Dermis blood vessel endothelial cell (primary cell): ENCODE data around the gene ZNF132. TPM values are rescaled to one million over a fixed set of nuclear protein-coding genes. Genes with fewer than 3 reads are reported as not detected.
"Not testable (repeated sequence)": the region's sequence is repeated elsewhere in the genome, so short reads cannot be mapped to it uniquely, and the experiment has no call there.

ENCODE experiments used
- DNase-seq: peaks from one replicate; pipeline ENCODE4 v3.0.0; 2010
- total RNA-seq: library from RNA; depleted of rRNA; stranded (reverse); fragments of >200 nt; gene quantifications from 2 replicates; pipeline ENCODE4 v1.2.3, GENCODE V29; 2014

The ZNF132 gene
- total RNA-seq, 1 donor from 2014 or later: 7.5 TPM

DNA sequence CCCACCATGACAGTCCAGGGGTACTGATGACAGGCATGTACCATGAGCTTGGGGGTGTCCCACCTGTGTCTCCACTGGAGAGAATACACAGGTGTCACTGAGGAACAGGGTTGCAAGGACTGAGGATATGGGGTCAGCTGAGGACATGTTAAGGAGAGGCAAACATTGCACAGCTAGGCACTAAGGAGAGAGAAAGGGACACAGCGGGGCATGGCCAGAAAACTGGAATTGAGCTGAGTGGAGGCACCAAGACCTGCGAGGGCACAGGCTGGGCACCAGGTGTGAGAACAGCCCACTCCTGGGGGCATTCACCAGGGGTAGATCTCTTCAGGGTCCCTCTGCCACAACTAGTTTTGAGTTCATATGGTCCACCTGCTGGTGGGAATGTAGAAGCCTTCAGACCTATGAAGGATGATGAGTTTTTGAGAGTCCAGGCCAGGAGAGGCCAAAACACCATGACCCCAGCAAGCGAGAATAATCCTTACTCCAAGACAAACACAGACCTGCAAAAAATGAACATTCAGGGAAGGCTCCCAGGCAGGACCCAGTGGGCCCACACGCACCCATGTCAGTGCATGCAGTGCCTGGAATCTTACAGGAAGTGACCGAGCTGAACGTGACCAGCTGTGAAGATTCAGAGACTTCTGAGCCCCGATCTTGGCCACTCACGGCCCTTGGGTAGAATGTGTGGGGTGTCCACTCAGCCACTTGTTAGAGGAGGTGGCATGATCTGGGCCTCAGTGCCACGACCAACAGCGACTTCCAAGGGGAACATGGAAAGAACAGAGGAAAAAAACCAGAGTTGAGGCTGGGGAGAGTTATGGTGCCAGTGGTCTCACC is 32.9 kb downstream of the ZNF132 start:
- peak; percentile 33 for DNase-seq

DNA sequence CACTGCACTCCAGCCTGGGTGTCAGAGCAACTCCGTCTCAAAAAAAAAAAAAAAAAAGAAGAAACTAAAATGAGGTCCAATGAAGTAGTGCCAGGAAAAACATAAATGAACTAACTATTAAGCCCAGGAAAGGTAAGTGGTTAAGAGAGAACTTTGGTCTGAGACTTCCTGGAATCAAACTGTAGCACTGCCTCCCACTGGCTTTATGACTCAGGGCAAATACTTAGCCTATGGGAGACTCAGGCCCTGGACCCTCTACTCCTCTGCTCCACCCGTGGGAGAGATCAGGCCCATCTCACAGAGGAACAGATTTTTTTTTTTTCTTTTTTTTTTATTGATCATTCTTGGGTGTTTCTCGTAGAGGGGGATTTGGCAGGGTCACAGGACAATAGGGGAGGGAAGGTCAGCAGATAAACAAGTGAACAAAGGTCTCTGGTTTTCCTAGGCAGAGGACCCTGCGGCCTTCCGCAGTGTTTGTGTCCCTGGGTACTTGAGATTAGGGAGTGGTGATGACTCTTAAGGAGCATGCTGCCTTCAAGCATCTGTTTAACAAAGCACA is 36.0 kb downstream of the ZNF132 start:
- DNase-seq: not testable (repeated sequence)

DNA sequence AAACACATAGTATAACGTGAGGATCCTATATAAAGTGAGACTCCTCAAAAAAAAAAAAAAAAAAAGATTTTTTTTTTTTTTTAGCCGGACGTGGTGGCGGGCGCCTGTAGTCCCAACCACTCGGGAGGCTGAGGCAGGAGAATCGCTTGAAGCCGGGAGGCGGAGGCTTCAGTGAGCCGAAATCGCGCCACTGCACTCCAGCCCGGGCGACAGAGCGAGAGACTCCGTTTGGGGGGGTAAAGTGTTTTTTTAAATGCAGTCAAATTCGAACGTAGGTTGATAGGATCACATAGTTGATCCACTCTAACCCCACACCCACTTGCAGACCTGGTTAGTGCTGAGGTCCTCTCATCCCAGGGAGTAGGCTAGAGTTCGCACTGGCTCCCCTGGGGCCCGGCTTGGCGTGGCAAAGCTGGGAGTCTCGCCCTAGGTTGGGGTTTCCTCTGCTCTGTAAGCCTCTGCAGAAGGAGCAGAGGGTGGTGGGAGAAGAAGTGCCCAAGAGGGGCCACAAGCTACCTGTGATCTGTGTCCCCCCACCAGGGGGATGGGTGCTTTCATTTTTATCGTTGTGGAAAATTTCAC is 38.0 kb downstream of the ZNF132 start:
- no peak for DNase-seq

DNA sequence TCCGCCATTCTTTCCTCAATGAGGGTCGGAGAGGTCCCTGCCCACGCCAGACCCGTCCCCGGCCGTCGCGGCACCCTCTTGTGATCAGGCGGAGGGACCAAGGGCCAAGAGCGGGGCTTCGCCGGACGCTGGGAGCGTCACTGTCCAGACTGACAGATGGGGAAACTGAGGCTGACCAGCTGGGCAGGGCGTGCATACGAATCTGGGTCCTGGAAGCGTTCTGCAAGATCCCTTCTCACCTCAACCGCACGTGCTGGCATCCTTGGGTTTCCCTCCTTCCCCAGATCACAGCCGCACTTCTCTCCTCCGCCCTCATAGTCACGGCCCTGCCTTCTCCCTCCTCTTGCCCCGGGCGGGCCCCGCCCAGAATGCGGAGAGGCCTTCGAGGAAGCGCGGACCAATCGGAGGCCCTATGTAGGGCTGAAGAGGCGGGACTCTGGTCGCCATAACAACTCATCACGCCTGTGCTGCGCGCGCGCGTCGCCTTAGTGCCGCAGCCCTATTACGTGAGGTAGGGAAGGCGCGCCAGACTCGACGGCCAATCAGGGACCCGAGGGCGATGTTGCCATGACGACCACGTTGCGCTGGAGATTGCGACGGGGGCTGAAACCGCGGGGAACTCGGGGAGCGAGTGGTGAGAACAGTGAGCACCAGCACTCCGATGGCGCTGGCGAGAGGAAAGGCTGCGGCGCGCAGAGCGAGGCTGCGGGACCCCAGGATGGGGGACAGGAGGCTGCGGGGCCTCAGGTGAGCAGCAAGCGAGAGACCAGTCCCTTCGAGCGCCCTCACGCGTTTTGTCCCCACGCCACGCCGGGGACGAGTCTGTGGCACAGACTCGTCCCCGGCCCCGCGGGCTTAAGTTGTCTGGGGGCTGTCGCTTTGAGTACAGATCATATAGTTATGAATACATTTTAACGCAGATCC is 38.8 kb downstream of the ZNF132 start:
- peak; percentile 100 for DNase-seq

DNA sequence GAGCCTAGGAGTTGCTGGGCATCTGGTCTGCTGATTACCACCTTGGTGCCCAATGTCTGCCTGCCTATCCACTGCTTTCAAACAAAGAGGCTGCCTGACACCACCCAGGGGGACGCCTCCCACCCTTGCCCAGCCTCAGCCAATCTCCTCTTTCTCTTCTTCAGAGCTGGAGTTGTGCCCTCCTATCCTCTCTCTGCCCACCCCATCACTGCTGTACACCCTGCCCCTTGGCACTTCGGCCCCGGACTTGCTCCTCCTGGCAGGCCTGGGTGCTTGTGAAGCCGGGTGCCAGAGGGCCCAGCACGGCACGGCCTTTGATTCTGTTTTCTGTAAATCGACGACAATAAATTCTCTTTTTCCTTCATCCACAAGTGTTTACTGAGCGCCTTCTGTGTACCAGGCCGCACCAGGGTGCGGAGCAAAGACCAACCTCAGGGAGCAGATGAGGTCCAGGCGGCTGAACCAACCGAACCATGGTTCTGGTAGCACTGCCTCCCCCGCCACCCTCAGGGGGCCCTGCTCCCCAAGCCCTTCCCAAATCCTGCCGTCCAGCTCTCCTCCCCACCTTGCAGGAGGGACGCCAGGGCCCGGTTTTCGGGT is 39.5 kb downstream of the ZNF132 start:
- DNase-seq: no peak

DNA sequence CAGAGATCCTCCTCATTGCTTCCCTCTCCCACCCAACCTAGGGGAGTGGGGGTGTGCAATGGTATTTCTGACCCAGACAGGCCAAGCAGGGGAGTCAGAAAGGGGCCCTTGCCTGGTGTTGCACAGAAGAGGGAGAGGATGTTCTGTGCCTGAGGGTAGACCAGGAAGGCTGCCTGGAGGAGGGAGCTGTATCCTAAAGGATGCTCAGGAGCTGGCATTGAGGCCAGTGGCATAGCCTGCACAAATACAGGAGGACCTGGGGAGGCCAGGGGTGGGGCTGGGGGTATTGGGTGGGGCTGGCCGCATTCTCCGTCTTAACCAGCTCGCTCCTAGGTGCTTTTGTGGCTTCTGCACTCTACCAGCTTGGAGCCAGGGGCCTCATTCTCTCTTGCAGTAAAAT is 40.0 kb downstream of the ZNF132 start:
- DNase-seq: no peak

DNA sequence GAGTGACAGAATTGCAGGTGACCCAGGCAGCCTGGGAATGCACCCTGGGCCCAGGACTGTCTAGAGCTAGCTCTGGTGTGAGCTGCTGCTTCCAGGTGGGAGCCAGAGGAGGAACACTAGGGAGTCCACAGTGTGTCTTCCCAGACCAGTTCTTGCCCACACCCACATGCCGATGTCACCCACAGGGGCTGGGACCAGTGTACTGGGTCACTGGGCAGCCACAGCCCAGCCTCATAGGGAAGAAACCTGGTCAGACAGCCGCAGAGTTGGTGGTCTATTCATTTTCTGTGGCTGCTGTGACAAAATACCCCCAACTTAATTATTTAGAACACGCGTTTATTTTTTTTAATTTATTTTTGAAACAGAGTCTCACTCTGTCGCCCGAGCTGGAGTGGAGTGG is 41.4 kb downstream of the ZNF132 start:
- DNase-seq: no peak

DNA sequence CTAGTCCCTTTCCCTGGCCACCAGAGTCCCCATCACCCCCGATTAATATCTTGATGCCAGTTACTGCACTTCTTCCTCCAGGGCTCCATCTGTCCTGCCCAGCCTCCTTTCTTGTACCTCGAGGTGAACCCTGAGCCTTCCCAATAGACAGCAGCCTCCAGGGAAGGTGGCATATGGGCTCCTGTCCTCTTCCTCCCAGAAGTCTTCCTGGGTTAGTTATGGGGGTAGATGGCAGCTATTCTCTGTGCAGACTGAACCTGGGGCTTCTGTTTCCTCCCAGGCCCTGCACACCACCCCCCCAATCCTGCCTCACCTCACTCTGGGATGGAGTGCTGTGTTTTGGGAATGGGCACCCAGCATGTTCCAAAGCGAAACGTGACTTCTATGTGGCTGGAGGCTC is 41.9 kb downstream of the ZNF132 start:
- no peak for DNase-seq

DNA sequence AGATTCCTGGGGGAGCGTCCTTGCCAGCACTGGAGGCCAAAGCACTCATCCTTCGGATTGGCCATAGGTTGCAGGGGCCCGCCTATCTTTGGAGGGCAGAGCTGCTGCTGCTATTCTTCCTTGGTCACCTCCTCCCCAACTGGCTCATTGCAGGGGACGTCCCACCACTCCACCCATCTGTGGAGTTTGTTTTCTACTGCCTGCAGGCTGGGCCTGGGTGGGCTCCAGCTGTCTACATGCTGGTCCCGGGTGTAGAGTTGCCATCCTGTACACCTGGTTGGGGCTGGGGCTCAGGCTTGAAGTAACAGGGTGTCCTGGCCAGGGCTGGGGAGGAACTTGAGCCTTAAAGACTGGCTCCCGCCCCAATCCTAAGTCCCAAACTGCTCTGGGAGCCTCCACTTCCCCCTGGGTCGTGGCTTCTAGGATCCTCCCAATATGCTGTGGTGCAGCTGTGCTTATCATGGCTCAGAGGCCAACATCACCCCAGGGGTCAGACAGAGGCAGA is 42.4 kb downstream of the ZNF132 start:
- DNase-seq: no peak

DNA sequence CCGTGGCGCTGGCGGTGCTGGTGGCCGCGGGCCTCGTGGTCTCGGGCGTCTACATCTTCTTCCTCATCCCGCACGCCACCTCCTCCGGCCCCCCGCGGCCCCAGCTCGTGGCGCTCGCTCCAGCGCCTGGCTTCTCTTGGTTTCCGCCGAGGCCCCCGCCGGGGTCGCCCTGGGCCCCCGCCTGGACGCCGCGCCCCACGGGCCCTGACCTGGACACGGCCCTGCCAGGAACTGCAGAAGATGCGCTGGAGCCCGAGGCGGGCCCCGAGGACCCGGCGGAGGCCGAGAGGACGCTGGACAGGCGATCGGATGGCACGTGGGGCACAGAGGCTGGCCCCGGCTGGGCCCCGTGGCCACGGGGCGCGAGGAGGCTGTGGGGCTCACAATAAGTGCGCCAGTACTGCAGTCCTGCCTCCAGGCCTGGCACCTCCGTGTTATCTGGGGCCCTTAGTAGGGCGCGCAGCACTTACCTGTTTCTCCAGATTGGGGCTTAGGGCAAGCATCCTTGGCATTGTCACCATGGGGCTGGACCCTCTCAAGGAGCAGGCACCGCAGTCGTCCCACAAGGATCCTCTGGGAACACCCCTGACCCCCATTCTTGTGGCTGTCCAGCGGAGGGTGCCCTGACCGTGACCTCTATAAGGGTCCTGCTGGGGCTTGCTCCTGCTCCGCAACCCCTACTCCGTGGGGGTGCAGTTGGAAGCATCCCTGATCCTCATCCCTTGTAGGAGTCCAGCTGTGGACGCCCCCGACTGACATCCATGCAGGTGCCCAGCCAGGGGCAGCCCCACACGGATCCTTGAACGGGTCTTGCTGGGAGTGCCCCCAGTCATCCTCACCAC is 43.0 kb downstream of the ZNF132 start:
- no peak for DNase-seq

DNA sequence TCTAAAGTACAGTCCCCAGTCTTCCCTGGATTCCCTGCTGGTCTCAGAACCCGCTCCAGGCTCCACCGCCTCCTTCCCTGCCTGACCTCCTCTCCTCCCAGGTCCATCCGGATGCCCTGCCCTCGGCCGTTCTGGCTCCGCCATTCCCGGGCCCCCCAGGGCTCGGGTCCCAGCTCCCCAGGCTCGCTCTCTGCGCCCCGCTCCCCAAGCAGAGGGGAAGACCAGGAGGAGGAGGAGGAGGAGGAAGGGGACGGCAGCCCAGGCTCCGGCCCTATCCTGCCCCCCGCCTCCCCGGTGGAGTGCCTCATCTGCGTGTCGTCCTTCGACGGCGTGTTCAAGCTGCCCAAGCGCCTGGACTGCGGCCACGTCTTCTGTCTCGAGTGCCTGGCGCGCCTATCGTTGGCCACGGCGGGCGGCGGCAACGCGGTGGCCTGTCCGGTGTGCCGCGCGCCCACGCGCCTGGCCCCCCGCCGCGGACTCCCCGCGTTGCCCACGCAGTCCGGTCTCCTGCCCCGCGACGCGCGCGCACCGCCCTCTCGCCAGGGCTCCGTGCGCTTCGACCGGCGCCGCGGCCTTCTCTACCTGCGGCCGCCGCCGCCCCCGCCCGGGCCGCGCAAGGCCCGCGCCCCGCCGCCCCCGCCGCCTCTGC is 43.9 kb downstream of the ZNF132 start:
- DNase-seq: no peak

DNA sequence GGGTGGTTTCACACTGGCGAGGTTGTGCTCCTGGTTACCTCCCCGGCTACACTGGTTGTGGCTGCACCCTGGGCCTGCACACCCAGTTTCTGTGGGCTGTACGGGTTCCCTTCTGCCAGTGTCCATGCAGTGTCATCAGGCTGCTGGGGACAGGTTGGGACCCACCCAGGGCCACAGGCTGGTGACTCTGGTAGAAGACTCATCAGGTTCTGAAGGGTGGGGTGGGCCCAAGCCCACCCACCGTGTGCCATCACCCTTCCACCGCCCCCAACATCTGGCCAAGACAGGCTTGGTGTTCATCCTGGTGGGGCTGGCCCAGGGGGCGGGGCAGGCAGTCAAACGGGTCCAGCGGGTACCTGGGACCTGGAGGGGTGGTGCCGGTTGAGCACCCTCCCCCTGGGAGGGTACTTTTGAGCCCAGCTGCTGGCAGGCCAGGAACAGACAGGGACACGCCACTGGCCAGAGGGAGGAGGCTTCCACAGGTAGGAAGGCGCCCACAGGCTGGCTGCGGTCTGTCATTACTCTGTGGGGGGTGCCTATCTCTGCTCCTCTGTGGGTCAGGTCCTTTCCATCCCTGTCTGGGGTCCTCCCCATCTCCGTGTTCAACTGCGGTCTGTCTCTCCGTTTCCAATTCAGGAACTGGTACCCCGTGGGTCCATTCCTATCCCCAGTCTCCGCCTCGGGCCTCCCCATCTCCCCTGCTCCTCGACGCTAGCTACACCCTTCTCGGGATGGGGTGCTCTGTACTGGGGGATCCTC is 44.6 kb downstream of the ZNF132 start, which contains the start of gene RNF225:
Gene RNF225, plus strand, starts transcription at position 437 of the 759 bp plus-strand sequence. CDS start 434 bp downstream, outside the sequence.
- DNase-seq: no peak

DNA sequence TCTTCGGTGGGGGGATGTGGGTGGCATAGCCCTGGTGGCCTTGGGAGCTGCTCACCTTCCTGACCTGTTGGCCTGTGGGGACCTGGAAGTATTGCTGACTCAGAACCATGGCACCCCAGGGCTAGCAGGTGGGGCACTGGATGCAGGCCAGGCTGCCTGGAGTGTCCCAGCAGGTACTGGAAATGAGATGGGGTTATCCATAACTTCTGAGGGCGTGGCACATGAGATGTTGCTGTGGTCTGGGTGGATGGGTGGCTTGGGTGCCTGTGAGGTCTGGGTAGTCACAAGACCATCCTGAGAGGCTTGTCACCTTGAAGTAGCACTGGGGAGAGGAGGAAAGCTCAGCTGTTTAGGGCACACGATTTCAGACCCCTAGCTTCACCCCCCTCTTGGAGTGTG is 45.1 kb downstream of the ZNF132 start:
- DNase-seq: no peak

DNA sequence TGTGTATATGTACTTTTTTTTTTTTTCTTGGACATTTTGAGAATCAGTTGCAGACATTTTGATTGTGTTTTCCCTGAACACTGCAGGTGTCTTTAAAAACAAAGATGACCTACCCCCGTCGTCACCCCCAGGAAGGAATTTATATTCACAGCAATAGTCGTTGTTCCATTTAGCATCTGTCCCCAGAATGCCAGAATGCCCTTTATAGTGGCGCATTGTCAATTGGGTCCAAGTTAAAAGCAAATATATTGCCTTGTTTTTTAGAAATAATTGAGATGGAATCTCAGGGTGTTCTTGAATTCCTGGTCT is 46.3 kb downstream of the ZNF132 start:
- no peak for DNase-seq

DNA sequence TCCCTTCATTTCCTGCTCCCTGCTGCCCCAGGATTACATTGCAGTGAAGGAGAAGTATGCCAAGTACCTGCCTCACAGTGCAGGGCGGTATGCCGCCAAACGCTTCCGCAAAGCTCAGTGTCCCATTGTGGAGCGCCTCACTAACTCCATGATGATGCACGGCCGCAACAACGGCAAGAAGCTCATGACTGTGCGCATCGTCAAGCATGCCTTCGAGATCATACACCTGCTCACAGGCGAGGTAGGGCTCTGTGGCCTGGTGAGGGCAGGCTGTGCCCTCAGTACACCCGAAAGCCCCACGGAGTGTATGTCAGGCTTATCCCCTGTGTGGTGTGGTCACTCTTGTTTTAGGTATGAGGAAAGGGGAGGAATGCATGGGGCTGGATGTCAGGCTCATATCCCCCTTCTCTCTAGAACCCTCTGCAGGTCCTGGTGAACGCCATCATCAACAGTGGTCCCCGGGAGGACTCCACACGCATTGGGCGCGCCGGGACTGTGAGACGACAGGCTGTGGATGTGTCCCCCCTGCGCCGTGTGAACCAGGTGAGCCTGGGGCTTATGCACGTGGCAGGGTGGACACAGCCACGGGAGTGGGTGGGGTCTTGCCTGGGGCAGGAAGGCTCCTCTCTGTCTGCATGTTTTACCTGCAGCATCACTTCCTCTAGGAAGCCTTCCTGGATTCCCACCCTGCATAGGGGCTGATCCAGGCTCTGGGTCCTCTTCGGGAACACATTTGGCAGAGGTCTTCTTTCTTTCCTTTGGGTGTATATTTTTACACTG is 46.8 kb downstream of the ZNF132 start:
- no peak for DNase-seq

DNA sequence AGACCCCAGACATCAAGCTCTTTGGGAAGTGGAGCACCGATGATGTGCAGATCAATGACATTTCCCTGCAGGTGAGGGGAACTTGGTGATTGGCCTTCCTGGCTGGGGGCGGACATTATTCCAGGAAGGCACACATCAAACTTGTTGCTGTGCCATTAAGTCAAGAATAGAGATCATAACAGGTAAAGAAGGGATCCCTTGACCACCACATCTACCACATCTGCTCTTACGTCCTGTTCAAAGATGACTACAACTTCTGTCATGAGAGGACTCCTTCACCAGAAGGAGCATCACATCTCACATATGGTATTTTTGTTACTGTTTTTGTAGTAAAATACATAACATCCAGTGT is 51.8 kb downstream of the ZNF132 start:
- DNase-seq: no peak

DNA sequence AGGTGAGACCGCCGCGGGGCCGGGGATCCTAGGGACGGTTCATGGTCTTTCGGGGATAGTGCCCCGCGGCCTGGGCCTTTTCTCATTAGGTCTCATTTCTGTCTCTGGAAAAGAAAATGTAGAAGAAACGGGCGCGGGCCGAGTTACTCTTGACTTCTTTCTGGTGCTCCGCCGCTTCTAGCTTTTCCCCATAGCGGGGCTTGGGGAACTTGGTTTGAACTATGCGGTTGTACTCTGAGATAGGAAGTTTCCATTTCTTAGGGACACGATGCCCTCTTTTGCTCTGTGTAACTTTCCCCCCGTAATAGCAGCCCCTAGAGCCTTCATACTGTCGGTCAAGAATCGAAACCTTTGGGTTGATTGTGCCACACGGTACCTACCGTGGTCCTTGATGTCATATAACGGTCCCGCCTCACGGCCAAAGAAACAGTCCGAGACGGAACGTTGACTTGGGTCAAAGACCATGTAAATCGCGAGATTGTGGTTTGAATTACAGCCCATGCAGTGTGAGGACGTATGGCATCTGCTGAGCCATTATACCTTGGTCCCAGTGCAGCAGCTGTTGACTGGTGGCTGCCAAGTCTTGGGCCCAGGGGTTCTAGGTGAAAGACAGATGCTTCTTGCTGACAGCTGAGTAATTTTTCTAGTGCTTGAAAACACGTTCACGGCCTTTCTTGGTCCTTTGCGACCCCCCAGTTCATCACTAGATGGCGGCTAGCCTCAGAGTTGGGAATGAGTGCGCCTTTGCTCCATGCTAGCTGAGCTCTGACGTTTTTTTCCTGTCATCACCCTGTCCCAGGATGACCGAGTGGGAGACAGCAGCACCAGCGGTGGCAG is 52.4 kb downstream of the ZNF132 start:
- DNase-seq: no peak

DNA sequence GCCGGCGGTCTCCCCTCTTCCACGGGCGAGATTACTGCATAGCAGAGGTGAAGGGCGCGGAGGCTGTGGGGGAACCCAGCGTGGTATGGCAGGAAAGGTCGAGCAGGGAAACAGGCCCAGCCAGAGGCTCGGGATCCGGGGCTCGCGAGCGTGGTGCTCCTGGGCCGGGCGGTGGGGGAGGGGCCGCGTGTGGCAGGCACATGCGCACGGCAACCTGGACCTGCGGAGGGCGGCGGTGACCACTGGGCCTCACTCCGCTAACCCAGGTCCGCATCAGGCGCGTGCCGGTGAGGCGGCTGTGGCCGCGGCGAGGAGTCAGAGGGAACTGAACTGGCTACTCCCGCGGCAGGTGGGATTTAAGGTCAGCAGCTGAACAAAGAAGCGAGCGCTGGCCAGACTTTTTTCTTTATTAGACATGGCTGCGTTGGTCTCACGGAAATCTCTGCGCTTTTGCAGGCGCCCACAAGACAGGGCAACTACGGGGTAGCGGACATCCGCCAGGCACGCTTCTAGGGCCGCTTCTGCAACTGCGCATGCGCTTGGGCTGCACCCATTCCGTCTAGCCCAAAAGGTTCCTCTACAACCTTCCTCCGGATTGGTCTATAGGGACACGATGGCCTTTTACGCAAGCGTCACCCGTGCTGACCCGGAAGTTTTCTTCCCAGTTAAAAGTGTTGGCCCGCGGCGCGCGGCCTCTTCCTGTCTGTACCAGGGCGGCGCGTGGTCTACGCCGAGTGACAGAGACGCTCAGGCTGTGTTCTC is 53.2 kb downstream of the ZNF132 start, which contains the start of gene RPS5:
Gene RPS5, plus strand, starts transcription at position 694 of the 762 bp plus-strand sequence. CDS start 869 bp downstream, outside the sequence.
- DNase-seq: peak; percentile 99
